Mesodermal cell (in vitro differentiated cells): ENCODE results near the gene CBY3. TPM values are rescaled to one million over a fixed set of nuclear protein-coding genes. Genes with fewer than 3 reads are reported as not detected.

Experiments
- H3K27ac ChIP-seq: 2 replicates; pipeline ENCODE4 v1.7.0; 2013; ENCODE audit warnings: mild to moderate bottlenecking, low read depth, low read length, moderate library complexity; ENCODE audit not compliant: severe bottlenecking
- H3K36me3 ChIP-seq: 2 replicates; pipeline ENCODE4 v1.7.1; 2013; ENCODE audit warnings: mild to moderate bottlenecking, low read length, moderate library complexity; ENCODE audit not compliant: control insufficient read depth, insufficient read depth
- H3K4me1 ChIP-seq: one replicate; pipeline ENCODE4 v1.7.1; 2013; ENCODE audit warnings: mild to moderate bottlenecking, low read length; ENCODE audit not compliant: insufficient read depth, control insufficient read depth, poor library complexity, severe bottlenecking
- H3K4me3 ChIP-seq: 2 replicates; pipeline ENCODE4 v1.7.0; 2013; ENCODE audit warnings: low read length, control low read depth, mild to moderate bottlenecking; ENCODE audit not compliant: insufficient read depth, poor library complexity, severe bottlenecking; ENCODE audit errors: extremely low read depth
- H3K9me3 ChIP-seq: 2 replicates; pipeline ENCODE4 v1.7.1; 2013; ENCODE audit warnings: mild to moderate bottlenecking, low read length, moderate library complexity; ENCODE audit not compliant: control insufficient read depth
- WGBS, 2 experiments: methylation state at CpG; one replicate each; pipeline ENCODE4 v1.1.5; 2013; ENCODE audit warnings: missing lambda C conversion rate in 2 of 2; ENCODE audit not compliant: insufficient coverage in 2 of 2; 5-methylcytosine and 5-hydroxymethylcytosine counted together
- polyA plus RNA-seq, 2 experiments: library from polyadenylated mRNA; stranded (reverse); fragments of 50-300 nt; gene quantifications; one replicate each; pipeline ENCODE4 v1.2.3, GENCODE V29; 2013

CBY3 gene
- polyA plus RNA-seq (2013, experiment 1 of 2): not detected
- polyA plus RNA-seq (2013, experiment 2 of 2): not detected

- H3K4me1 ChIP-seq: no peaks in the 10 kb centered on the region
- H3K36me3 ChIP-seq: no peaks in the 10 kb centered on the region
- no peaks in the 10 kb centered on the region for H3K9me3 ChIP-seq
- no peak within 1 kb of the TSS for H3K4me3 ChIP-seq
- H3K27ac ChIP-seq: no peak within 1 kb of the TSS
- 96 to 100% methylated on average over 1 to 3 of the region's 5 CpGs for WGBS, 2 experiments
Observed at GRCh38 chr5:179680780-179681401, at the start of gene CBY3. Gene CBY3 (minus strand): TSS chr5:179681034. CDS start chr5:179680918, 116 bp downstream.

DNA sequence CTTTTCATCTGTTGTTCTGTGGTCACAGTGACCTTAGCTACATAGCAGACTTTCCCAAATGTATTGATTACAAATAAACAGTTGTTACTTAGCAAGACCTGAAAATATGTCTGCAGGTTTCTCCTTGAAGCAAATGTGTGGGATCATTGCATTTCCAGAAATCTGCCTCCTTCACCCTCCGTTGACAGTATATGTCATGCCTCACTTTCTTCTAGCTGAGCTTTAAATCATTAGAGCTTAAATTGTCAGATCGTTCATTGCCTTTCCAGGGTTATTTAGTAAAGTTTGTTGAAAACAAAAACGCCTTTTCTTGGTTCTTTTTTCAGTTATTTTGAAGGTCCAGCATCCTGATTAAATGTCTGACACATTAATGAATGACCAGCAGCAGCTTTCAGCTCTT is 49.5 kb upstream of the CBY3 start:
- no peak overlapping the region for H3K27ac ChIP-seq
- peaks cover 7% of the 10 kb centered on the region for H3K4me1 ChIP-seq
- H3K4me3 ChIP-seq: no peak overlapping the region
- WGBS, 2 experiments: 80 to 81% methylated on average over 2 to 3 of the region's 3 CpGs
- peaks cover 61% of the 10 kb centered on the region for H3K36me3 ChIP-seq
- no peaks in the 10 kb centered on the region for H3K9me3 ChIP-seq

- Histone ChIP-seq H3K9me3 (no peaks in the 10 kb centered on the region), H3K4me1 (peaks cover 5% of the 10 kb centered on the region), H3K36me3 (peaks cover 65% of the 10 kb centered on the region), H3K27ac (no peak overlapping the region), H3K4me3 (no peak overlapping the region)
- WGBS, 2 experiments: no CpG with 5 or more reads among the region's 3 CpGs
Observed at GRCh38 chr5:179729727-179730126, 48.9 kb upstream of the CBY3 start.

GRCh38 chr5:179729303-179729702 is 48.5 kb upstream of the CBY3 start:
- Histone ChIP-seq H3K27ac (no peak overlapping the region), H3K4me3 (no peak overlapping the region), H3K4me1 (peaks cover 1% of the 10 kb centered on the region), H3K36me3 (peaks cover 65% of the 10 kb centered on the region), H3K9me3 (no peaks in the 10 kb centered on the region)
- 50 to 51% methylated on average over 2 of the region's 4 CpGs for WGBS, 2 experiments

DNA sequence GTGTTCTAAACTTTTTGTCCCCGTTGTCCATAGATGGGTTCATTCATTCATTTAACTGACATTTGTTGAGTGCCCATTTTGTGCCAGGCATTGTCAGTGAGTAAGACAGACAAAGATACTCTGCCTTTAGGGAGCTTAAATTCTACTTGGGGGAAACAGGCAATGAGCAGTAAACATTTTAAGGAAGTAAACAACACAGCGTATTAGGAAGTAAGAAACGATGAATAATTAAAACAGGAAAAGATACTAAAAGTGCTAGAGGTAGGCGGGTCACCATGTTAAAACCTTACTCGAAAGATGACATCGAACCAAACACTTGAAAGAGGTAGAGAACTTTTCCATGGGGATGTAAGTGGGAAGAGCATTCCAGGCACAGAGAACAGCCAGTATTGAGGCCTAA is 46.3 kb upstream of the CBY3 start:
- H3K27ac ChIP-seq: no peak overlapping the region
- H3K36me3 ChIP-seq: peaks cover 86% of the 10 kb centered on the region
- H3K4me3 ChIP-seq: no peak overlapping the region
- no peaks in the 10 kb centered on the region for H3K9me3 ChIP-seq
- 97 to 98% methylated on average over 5 to 6 of the region's 6 CpGs for WGBS, 2 experiments
- no peaks in the 10 kb centered on the region for H3K4me1 ChIP-seq

DNA sequence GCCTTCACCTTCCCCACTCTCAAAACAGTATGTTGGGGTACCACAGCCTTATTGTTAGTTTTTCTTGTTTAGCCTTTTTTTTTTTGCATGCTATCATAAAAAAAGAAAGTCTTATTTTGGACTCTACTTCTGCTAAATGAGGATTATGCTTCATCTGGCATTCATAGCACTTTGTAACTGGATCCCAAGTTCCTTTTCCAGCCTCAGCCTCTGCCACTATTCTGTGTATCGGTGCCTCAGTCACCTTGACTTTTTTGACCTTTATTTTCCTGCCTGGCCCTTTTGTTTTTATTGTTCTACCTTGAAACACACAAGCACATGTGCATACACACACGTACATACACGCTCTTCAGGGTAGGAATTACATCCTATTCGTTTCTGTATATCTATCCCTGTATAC is 43.3 kb upstream of the CBY3 start:
- WGBS, 2 experiments: 98 to 100% methylated on average over 2 to 4 of the region's 4 CpGs
- H3K27ac ChIP-seq: no peak overlapping the region
- no peaks in the 10 kb centered on the region for H3K9me3 ChIP-seq
- H3K4me1 ChIP-seq: no peaks in the 10 kb centered on the region
- no peak overlapping the region for H3K4me3 ChIP-seq
- H3K36me3 ChIP-seq: peaks cover 94% of the 10 kb centered on the region

- no peaks in the 10 kb centered on the region for H3K4me1 ChIP-seq
- H3K9me3 ChIP-seq: no peaks in the 10 kb centered on the region
- H3K27ac ChIP-seq: no peak overlapping the region
- 93% methylated on average over 2 of the region's 2 CpGs; no CpG with 5 or more reads in 1 of the 2 experiments for WGBS, 2 experiments
- H3K4me3 ChIP-seq: no peak overlapping the region
- H3K36me3 ChIP-seq: peaks cover 96% of the 10 kb centered on the region
Observed at GRCh38 chr5:179720222-179720621, 39.4 kb upstream of the CBY3 start.

GRCh38 chr5:179716286-179716685 is 35.5 kb upstream of the CBY3 start:
- Histone ChIP-seq H3K27ac (no peak overlapping the region), H3K36me3 (peaks cover 94% of the 10 kb centered on the region), H3K4me1 (no peaks in the 10 kb centered on the region), H3K4me3 (no peak overlapping the region), H3K9me3 (no peaks in the 10 kb centered on the region)
- WGBS, 2 experiments: 100% methylated on average over 1 of the region's 1 CpG; no CpG with 5 or more reads in 1 of the 2 experiments

DNA sequence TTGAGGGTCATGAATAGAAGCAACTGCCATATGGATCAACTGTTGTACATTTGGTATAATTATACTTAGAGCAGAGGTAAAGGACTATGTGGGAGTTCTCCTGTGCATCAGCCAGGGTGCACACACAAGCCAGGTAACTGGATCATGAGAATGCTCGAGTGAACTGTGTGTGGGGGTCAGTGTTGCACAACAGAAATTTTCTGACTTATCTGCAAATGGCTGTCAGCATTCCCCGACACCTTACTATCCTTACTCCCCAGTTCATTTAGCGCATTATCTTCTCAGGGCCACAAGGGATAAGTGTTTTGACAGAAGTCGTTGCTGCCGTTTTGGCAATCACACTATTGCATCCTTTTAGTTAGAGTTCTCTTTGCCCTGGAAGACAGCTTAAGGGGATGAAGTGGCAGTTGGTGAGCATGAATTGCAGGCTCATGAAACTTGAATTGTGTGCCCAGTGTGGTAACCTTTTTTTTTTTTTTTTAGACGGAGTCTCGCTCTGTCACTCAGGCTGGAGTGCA is 19.6 kb upstream of the CBY3 start:
- Histone ChIP-seq H3K9me3 (no peaks in the 10 kb centered on the region), H3K4me3 (peak overlapping the region; percentile 99), H3K4me1 (peaks cover 4% of the 10 kb centered on the region), H3K27ac (no peak overlapping the region), H3K36me3 (peaks cover 47% of the 10 kb centered on the region)
- WGBS, 2 experiments: 80 to 86% methylated on average over 2 to 3 of the region's 7 CpGs

DNA sequence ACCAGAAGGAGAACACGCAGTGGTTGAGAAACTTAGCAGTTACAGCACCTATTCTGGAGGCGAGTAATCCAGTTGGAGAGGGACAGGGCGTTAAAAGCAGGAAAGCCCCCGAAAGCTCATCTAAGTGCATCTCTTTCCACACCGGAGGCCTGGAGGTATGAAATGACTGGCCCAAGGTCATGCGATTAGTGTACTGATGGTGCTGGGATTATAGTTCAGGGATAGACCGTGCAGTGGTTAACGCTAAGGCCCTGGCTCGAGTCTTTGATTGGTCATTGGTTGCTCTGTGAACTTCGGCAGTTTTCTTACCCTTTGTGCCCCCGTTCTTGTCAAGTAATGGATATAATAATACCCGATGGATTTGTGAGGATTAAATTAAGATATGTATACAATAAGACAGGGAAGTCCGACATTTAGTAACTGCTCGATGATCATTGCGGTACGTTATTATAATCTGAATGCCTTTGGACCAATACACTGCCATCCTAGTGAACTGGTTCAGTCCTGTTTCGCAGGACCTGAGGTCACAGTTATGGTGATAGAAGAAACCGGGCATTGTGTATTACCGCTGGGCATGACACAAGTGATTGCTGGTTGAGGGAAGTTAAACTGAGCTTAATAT is 18.9 kb upstream of the CBY3 start:
- 4 to 19% methylated on average over 12 to 14 of the region's 19 CpGs for WGBS, 2 experiments
- Histone ChIP-seq H3K36me3 (peaks cover 40% of the 10 kb centered on the region), H3K4me1 (peaks cover 4% of the 10 kb centered on the region), H3K27ac (peak overlapping the region; percentile 99), H3K4me3 (peak overlapping the region; percentile 99), H3K9me3 (no peaks in the 10 kb centered on the region)
